ENCODE results near the gene CARD11.

DNA sequence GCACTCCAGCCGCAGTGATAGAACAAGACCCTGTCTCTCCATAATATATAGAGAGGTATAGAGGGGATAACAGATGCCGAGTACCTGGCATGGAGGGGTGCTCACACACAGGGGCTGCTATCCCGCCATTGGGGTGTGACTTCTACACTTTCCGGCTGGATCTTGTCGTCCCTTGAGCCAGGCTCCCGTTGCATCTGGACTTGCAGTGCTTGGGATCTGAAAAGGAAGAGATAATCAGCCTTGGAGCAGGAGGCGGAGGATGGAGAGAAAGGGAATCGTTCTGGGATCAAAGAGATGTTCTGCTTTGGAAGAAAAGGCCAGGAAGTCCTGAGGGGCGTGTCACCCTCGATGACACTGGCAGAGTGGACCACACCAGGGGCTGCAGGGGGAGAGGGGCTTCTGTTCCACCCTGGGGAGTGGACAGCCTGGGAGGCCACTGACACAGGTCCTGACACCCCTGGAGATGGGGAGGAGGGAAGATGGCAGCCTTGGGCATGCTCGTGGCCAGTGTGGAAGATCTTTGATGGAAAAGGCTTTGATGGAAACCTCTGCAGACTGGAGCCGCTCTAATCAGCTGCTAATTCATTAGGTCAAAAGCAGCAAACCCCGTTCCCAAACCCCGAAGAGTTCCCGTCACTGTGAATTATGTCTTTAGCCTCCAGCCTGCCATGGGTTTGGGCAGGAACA is 85.1 kb downstream of the CARD11 start:
- TF ChIP-seq, protein P1, sequence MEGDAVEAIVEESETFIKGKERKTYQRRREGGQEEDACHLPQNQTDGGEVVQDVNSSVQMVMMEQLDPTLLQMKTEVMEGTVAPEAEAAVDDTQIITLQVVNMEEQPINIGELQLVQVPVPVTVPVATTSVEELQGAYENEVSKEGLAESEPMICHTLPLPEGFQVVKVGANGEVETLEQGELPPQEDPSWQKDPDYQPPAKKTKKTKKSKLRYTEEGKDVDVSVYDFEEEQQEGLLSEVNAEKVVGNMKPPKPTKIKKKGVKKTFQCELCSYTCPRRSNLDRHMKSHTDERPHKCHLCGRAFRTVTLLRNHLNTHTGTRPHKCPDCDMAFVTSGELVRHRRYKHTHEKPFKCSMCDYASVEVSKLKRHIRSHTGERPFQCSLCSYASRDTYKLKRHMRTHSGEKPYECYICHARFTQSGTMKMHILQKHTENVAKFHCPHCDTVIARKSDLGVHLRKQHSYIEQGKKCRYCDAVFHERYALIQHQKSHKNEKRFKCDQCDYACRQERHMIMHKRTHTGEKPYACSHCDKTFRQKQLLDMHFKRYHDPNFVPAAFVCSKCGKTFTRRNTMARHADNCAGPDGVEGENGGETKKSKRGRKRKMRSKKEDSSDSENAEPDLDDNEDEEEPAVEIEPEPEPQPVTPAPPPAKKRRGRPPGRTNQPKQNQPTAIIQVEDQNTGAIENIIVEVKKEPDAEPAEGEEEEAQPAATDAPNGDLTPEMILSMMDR (IDR thresholded peaks at IDR 0.05), result no peak
- TF ChIP-seq POLR2AphosphoS5 (IDR thresholded peaks at IDR 0.05), result no peak
- no peak for TF ChIP-seq POLR2A (IDR thresholded peaks at IDR 0.05)
